Lower leg skin (tissue), 3 donors: ENCODE measurements around the gene PLEKHG1.

Source experiments
- CTCF ChIP-seq, 3 donors: fragments of 450-650 bp; IDR thresholded peaks; one replicate each; pipeline ENCODE4 v1.5.1; 2016; ENCODE audit warnings: antibody characterized with exemption in 3 of 3, mild to moderate bottlenecking in 3 of 3, moderate library complexity in 2 of 3
- POLR2A ChIP-seq, 2 donors: fragments of 450-650 bp; IDR thresholded peaks; one replicate each; pipeline ENCODE4 v1.6.1; 2016 to 2017; ENCODE audit warnings: antibody characterized with exemption in 2 of 2, mild to moderate bottlenecking in 1 of 2, moderate library complexity in 1 of 2

GRCh38 chr6:150632785-150633485 is 33.2 kb downstream of the PLEKHG1 start:
- TF ChIP-seq CTCF (IDR thresholded peaks at IDR 0.05) (no peak), POLR2A (IDR thresholded peaks at IDR 0.05) (no peak)
